Measurements from ENCODE around the gene FLT3. TPM values are rescaled to one million over a fixed set of nuclear protein-coding genes. Genes with fewer than 3 reads are reported as not detected.
A peak's percentile ranks its signal among the peaks of the same experiment; 100 is the strongest.

Gene FLT3
- total and polyA plus RNA-seq, 2 experiments from 2014 or later = 0.10 to 0.29 TPM

DNA sequence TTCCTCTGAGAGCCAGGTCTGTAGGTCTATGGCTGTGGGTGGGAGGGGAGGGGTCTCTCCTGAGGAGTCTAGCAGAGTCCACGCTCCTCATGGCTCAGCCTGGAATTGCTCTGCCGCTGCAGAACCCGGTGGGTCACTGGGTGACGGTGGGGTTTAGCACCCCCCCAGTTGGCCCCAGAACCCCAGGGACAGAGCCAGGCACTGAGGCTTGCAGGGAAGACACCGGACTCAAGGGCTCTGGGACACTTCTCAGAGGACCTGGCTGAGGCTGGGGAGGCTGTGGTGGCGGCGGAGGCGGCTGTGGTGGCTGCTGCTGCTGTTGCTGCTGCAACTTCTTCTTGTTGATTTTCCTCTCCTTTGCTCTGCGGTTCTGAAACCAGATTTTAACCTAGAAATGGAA is 137.4 kb downstream of the FLT3 start:
- DNase-seq (ENCODE audit: low spot score) = peak; percentile 12
- Histone ChIP-seq H3K9me2 (replicated peaks; ENCODE audit: insufficient read depth) (no peaks in the 10 kb centered on the region), H3K9me3 (ENCODE audit: low read depth) (no peaks in the 10 kb centered on the region), H3K79me2 (peaks cover 53% of the 10 kb centered on the region), H4K20me1 (ENCODE audit: insufficient read depth, poor library complexity, severe bottlenecking) (peaks cover 6% of the 10 kb centered on the region), H3K4me2 (peak overlapping the region; percentile 92), H2AFZ (no peak overlapping the region), H3K4me3 (no peak overlapping the region), H3K27ac (peak overlapping the region; percentile 98), H3K27me3 (peaks cover 66% of the 10 kb centered on the region), H3K4me1 (ENCODE audit: insufficient read depth) (peaks cover 46% of the 10 kb centered on the region), H3K36me3 (replicated peaks; ENCODE audit: insufficient read depth, low read depth) (no peaks in the 10 kb centered on the region)
- WGBS (ENCODE audit: low lambda C conversion rate, missing lambda C conversion rate) = 56% methylated on average over 9 of the region's 9 CpGs
- TF ChIP-seq, protein P1, sequence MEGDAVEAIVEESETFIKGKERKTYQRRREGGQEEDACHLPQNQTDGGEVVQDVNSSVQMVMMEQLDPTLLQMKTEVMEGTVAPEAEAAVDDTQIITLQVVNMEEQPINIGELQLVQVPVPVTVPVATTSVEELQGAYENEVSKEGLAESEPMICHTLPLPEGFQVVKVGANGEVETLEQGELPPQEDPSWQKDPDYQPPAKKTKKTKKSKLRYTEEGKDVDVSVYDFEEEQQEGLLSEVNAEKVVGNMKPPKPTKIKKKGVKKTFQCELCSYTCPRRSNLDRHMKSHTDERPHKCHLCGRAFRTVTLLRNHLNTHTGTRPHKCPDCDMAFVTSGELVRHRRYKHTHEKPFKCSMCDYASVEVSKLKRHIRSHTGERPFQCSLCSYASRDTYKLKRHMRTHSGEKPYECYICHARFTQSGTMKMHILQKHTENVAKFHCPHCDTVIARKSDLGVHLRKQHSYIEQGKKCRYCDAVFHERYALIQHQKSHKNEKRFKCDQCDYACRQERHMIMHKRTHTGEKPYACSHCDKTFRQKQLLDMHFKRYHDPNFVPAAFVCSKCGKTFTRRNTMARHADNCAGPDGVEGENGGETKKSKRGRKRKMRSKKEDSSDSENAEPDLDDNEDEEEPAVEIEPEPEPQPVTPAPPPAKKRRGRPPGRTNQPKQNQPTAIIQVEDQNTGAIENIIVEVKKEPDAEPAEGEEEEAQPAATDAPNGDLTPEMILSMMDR (IDR thresholded peaks at IDR 0.05; ENCODE audit: poor library complexity) = no peak
- TF ChIP-seq EZH2phosphoT487 (IDR thresholded peaks at IDR 0.05; ENCODE audit: low read depth, severe bottlenecking, unreplicated experiment) = no peak

DNA sequence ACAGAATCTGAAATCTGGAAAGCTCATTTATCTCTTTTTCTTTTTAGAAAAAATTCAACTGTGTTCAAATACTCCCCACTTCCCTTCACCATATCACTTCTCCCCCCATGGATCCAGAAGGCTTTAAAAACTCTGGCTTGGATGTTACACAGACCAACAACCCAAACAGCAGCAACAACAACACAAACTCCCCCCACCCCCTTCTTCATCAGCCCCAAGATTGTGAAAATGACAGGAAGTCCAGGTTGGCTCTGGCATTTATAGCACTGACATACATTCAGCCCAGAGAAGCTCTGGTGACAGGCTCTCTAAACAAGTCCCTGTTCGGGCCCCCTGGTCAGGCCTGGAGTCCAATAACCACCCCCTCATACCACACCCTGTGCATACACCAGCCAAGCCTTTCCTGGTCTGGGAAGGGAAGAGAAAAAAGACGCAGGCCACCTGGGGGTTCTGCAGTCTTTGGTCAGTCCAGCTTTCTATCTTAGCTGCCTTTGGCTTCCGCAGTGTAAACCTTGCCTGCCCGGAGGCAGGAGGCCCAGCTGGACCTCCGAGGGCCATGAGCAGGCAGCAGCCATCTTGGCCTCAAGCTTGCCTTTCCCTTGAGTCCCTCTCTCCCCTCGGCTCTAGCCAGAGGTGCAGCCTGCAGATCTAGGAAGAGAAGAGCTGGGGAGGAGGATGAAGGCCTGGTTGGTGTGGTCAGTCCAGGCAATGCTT is 138.1 kb downstream of the FLT3 start:
- Histone ChIP-seq H2AFZ (no peak overlapping the region), H3K79me2 (peaks cover 46% of the 10 kb centered on the region), H4K20me1 (ENCODE audit: insufficient read depth, poor library complexity, severe bottlenecking) (no peaks in the 10 kb centered on the region), H3K4me3 (no peak overlapping the region), H3K9me3 (ENCODE audit: low read depth) (no peaks in the 10 kb centered on the region), H3K27me3 (peaks cover 62% of the 10 kb centered on the region), H3K4me1 (ENCODE audit: insufficient read depth) (peaks cover 50% of the 10 kb centered on the region), H3K36me3 (replicated peaks; ENCODE audit: insufficient read depth, low read depth) (no peaks in the 10 kb centered on the region), H3K9me2 (replicated peaks; ENCODE audit: insufficient read depth) (no peaks in the 10 kb centered on the region), H3K27ac (peak overlapping the region; percentile 98), H3K4me2 (peak overlapping the region; percentile 92)
- DNase-seq (ENCODE audit: low spot score) = peak; percentile 80
- TF ChIP-seq EZH2phosphoT487 (IDR thresholded peaks at IDR 0.05; ENCODE audit: low read depth, severe bottlenecking, unreplicated experiment) (no peak), EZH2 (IDR thresholded peaks at IDR 0.05; ENCODE audit: borderline replicate concordance) (no peak)
- TF ChIP-seq, protein P1 (IDR thresholded peaks at IDR 0.05; ENCODE audit: poor library complexity) = no peak
- 26% methylated on average over 6 of the region's 6 CpGs for WGBS (ENCODE audit: low lambda C conversion rate, missing lambda C conversion rate)

DNA sequence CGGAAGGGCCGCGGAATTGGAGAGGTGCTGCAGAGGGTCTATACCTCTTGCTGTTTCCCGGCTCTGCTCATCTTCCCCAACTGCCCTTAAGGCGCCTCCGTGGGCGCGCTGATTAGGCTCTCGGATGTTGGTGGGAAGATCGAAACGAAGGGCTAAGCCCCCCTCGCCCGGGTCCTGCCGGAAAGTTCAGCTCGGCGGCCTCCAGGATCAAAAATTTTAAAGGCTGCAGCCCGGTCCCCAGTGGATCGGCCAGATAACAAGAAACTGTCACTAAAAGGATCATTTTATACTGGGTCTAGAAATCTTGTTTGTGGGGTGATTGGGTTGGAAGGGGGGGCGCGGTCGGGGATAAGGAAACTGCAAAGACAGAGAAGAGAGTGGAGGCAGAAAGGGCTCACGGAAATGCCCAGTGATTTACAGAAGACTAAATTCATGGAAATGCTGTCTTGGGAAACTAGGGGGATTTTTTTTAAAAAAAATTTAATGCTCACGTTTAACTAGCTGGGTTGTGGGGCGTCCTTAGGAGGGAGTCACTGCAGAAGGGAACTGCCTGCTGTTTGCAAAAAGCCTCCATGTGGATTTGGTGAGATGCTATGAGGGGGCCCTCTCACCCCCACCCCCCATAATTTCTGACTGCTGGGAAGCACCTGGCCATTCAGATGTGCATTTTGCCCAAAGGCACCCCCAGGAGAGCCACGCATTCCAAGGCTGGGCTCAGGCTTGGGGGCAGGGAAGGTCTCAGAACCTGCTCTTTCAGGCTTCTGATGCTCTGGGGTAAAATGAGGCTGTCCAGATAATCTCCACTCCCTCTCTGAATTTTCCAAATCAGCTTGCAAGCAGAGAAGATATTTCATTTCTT is 138.9 kb downstream of the FLT3 start:
- H3K4me1 ChIP-seq (ENCODE audit: insufficient read depth) = peaks cover 50% of the 10 kb centered on the region
- peak overlapping the region; percentile 21 for H3K4me3 ChIP-seq
- H3K4me2 ChIP-seq = peak overlapping the region; percentile 92
- H3K79me2 ChIP-seq = peaks cover 39% of the 10 kb centered on the region
- H3K27ac ChIP-seq = peak overlapping the region; percentile 98
- no peaks in the 10 kb centered on the region for H4K20me1 ChIP-seq (ENCODE audit: insufficient read depth, poor library complexity, severe bottlenecking)
- H3K27me3 ChIP-seq = peaks cover 54% of the 10 kb centered on the region
- TF ChIP-seq EZH2phosphoT487 (IDR thresholded peaks at IDR 0.05; ENCODE audit: low read depth, severe bottlenecking, unreplicated experiment) (no peak), EZH2 (IDR thresholded peaks at IDR 0.05; ENCODE audit: borderline replicate concordance) (peak; percentile 56)
- TF ChIP-seq, protein P1 (IDR thresholded peaks at IDR 0.05; ENCODE audit: poor library complexity) = no peak
- H3K9me2 ChIP-seq (replicated peaks; ENCODE audit: insufficient read depth) = no peaks in the 10 kb centered on the region
- no peaks in the 10 kb centered on the region for H3K36me3 ChIP-seq (replicated peaks; ENCODE audit: insufficient read depth, low read depth)
- 10% methylated on average over 25 of the region's 25 CpGs for WGBS (ENCODE audit: low lambda C conversion rate, missing lambda C conversion rate)
- H2AFZ ChIP-seq = peak overlapping the region; percentile 13
- DNase-seq (ENCODE audit: low spot score) = peak; percentile 9
- no peaks in the 10 kb centered on the region for H3K9me3 ChIP-seq (ENCODE audit: low read depth)

Data from hepatocyte (in vitro differentiated cells).